Activated CD8-positive, alpha-beta memory T cell treated with anti-CD3 and anti-CD28 coated beads, Interleukin-2, amount 50 U/mL, for 4 hours (primary cell): ENCODE data around the gene FOXN4.
"Not testable (repeated sequence)": the region's sequence is repeated elsewhere in the genome, so short reads cannot be mapped to it uniquely, and the experiment has no call there.

Experiments used
- DNase-seq: peaks from one replicate; pipeline ENCODE4 v3.0.0-alpha.2; 2020

FOXN4 gene, protein sequence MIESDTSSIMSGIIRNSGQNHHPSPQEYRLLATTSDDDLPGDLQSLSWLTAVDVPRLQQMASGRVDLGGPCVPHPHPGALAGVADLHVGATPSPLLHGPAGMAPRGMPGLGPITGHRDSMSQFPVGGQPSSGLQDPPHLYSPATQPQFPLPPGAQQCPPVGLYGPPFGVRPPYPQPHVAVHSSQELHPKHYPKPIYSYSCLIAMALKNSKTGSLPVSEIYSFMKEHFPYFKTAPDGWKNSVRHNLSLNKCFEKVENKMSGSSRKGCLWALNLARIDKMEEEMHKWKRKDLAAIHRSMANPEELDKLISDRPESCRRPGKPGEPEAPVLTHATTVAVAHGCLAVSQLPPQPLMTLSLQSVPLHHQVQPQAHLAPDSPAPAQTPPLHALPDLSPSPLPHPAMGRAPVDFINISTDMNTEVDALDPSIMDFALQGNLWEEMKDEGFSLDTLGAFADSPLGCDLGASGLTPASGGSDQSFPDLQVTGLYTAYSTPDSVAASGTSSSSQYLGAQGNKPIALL

DNA sequence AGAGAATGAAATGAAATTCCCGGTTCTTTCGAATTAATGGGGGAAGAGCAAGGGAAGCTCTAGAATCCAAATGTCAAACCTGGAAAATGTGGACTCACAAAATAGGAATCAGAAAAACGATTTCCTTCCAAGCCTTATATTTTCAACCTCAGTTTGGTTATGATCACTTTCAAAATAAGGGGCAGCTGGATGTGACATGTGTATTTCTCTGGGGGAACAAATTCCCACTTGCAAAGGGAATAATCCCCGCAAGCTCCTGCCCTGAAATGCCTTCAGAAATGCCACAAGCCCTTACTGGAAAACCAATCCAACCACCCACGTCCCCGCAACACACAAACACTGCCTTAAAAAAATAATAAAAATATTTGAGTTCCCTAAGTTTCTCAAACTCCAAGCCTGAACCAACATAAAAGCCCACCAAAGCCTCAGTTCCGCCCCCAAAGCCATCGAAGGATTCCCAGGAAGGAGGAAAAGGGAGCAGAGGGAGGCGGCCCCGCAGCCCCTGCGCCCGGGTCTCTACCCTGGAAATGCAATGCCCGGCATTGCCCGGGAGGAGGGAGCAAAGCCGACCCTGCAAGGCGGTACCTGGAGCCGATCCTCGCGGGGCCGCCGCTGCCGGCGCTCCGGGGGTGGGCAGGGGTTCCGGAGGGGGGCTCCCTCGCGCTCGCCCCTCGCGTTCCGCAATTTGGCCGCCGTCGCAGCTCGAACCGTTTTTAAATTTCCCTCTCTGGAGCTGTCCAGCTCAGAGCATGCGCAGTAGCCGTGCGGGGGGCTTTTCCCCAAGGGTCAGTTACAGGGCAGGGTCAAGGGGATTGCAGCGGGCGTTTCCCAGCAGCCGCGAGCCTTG lies at the start of gene FOXN4:
TSS of gene FOXN4 (minus strand) at position 751 of the 847 bp plus-strand sequence. CDS start 963 bp downstream, outside the sequence.
- no peak for DNase-seq

DNA sequence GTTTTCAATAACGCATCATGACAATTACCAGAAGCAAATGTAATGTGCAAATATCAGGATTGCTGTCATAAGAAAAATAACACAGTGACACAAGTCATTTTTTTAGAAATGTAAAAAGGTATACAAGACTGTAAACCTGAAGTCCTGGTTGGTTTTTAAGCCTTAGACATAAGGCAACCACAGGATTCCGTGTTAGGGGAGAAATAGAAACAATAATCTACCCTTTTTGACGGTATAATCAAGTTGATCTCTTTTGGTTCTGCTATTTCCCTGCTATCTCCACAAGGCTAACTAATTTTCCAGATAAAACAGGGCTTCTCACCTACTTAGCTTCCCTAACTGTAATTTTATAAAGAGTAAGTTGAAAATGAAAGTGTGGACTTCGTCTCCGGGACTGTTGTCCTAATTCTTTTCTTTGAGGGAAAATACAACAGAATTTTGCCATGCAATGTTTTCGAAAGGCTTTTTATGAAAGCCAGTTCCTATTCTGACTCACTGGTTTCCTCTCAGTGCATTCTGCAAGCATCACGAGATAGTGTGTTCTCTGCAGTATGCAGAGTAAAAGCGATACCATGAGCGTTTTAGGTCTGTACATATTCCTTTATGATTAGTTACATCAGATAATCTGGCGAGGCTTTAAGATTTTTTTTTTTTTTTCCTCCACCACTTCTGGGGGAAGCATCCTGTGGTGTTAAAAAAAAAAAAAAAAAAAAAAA lies 49.2 kb upstream of the FOXN4 start:
- DNase-seq: no peak

DNA sequence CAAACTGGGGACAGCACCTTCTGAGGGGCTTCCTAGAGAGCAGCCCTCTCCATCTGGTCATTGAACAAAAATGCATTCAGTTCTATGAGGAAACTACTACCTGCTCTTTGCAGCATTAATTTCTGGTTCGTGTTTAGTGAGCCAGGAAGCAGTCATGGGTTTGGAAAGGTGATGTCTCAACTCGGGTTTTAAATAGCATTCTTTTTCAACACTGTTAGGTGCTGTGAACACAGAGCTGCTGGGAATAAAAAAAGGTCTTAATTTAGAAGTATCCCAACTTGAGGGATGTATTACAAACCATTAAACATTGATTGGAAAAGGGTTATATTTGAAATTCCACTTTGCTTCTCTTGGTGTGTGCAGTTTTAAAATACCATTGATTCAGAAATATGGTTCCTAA lies 47.9 kb upstream of the FOXN4 start:
- DNase-seq: no peak

DNA sequence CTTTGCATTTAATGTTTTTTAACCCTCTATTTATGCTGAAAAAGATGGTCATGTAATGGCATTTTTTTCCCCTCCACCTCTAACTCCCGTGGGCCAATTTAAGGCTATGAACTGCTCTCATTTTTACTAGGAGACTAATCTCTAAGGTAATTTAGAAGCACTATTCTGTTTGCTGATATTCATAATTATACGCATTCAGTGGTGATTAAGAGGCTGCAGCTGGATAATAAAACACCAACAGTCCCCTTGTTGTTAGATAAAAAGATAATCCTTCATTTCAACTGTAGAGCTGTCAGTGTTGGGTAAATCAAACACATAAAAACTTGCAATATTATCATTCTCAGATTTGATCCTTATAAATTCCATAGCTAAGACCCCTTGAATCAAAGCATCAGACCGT lies 47.5 kb upstream of the FOXN4 start:
- no peak for DNase-seq

DNA sequence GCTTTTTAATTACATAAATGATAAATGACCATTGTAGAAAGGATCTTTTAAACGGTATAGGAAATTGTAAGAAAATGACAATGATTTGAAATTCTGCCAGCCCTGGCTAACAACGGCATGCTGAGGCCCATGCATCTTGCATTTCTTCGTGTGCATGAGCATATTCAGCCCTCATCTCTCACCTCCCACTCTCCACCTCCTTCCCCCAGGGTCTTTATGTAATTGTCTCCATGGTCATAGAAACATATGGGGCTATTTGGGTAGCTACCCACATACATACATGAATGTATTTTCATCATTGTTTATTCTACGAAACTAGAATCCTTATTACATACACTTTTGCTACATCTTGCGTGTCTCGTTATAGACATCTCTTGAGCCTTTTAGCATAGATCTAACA lies 43.1 kb upstream of the FOXN4 start:
- DNase-seq: no peak

DNA sequence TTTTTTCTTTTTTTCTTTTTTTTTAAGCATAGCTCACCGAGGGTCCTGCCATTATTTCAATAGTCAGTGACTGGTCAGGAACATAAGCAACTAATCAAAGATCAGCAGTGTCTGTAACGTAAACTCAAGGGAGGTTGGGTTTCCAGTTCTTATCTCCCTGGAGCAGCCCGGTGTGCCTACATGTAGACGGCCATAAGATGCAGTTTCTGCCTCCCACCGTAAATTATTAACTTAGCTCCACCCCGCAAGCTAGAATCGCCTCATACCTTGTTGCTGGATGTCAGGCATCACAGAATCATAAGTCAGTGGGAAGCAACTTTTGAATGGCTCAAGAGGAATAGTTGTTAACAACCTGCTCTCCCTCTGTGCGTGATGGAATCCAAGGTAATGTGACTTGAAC lies 38.5 kb upstream of the FOXN4 start, which contains the start of gene MYO1H:
TSS of gene MYO1H (plus strand) at position 312 of the 400 bp plus-strand sequence. CDS start at position 373, 61 bp downstream.
- DNase-seq: no peak

DNA sequence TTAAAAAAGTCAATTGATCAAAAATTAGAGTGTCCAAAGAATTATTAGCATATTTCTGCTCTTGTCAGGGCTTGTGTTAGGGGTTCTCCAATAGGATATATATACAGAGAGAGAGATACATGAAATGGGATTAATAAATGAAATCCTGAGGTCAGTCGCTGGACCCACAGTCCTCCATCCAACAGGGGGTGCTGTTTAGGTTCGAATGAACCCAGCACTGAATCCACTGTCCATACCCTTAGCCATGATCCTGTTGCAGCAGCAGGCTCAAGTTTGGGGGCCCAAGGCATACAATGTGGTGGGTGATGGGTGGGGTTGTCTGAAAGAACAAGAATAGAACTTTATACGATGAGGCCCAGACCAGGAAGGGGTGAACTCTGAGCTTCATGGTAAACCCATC lies 37.8 kb upstream of the FOXN4 start:
- DNase-seq: no peak

DNA sequence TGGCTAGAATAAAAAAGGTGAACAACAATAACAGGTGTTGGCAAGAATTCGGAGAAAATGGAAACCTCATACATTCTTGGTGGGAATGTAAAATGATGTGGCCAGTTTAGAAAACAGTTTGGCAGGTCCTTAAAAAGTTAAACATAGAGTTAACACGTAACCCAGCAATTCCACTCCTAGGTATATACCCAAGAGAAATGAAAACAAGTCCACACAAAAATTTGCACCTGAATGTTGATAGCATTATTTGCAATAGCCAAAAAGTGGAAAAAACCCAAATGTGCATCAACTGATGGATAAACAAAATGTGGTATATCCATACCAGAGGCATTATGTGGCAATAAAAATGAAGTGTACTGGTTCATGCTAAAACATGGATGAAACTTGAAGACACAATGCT lies 36.3 kb upstream of the FOXN4 start:
- DNase-seq: no peak

DNA sequence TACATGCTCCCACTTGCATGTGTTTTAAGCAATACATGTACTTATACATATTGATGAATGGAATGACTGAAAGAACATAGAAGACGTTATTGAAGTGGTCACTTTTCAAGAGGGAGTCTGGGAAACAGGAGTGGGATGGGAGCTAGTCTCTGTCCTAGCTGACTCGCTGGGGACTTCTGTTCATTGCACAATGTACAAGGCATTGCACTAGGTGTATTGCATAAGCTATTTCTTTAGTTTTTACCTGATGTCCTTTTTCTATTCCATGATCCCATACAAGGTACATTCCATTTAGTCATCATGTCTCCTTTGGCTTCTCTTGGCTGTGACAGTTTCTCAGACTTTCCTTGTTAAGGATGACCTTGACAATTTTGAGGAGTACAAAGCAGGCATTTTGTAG lies 34.6 kb upstream of the FOXN4 start:
- no peak for DNase-seq

DNA sequence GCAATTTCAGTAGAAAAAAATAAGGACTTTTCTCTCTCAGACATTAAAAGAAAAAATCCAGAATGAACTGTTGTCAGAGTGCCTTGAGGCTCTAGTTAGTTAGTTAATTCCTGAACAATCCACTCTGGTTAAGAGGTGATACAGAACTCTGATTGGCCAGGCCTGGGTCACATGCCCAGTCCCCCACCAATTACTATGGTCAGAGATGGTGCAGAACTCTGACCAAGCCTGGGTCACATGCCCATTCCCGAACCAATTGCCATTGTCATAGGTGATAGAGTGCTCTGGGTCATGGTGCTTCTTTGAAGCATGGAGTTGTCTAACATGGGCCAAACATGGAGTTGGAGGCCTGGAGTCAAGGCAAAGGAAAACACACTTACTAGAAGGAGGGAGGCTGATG lies 27.5 kb upstream of the FOXN4 start:
- no peak for DNase-seq

DNA sequence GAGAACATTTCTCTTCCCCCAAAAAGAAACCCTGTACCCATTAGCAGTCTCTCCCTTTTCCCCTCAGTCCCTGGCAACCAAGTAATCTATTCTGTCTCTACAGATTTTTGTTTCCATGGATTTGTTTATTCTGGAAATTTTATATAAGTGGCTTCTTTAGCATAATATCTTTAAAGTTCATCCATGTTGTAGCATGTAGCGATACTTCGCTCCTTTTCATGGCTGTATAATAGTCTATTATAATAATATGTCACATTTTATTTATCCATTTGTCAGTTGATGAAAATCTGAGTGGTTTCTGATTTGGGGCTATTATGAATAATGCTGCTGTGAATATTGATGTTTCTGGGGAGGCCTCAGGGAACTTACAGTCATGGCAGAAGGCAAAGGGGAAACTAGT lies 25.8 kb upstream of the FOXN4 start:
- no peak for DNase-seq

DNA sequence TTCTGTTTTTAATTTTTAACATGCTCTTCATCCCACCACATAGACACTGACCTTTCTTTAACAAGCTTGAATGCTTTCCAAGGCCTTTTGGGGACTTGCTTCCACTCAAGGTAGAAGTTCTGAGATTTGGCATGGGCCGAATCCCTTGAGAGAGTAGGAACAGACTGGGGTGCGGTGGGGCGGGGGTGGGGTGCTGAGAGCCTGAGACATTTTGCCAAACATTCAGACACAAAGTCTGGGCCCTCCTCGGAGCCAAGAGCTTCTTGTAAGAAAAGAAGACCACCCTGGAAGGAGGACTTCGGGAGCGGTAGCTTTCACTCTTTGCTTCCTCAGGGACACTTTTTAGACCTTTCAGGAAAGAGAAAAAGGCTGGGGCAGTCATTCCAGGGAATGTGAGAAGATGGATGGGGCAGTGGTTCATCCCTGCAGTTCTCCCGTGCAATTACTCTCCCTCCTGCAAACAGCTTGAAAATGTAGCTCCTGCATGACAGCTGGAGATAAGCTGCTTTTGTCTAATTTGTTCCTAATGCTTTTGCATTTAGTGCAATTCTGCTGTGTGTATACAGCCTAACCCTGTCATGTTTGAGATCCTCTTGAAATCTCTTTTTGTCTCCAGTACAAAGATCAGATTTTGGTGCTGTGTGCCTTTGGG lies 22.3 kb upstream of the FOXN4 start:
- DNase-seq: no peak

DNA sequence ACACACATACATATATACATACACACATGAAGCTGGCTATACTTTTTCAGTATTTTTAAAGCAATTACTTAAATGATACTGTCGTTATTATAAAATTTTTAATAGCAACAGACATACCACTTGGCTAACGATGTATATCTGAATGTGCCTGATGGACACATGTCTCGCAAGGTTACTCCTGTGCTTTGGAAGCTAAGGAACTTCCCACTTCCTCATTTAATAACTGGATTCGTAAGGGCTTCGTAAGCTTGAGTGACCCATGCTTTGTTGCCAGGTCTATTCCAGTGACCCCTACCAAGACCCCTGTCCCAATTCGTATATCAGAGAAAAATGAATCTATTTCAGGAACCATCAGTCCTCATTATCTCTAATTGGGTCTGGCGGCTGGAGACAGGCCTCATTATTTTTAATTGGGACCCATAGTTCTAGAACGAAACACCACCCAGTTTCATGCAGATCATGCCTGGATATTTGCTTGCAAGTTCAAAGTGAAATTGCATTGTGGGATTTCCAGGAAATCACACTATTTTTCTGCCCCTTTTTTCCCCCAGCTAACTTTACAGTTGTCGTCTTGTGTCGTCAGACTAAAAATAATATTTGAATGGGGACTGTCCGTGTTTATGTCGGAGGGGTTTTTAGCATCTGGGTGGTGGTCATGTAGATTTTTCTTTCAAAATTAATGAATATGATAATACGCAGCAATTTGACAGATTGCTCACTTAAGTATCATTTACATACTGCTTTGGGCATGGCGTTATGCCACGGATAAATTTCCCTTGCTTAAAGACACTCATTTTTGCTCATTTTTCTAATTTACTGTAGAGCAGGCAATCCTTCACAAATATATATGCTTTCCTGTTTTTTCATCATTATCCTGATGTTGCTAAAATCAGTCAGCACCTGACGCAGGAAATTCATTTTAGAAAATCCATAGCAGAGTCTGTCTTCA lies 21.5 kb upstream of the FOXN4 start:
- no peak for DNase-seq

DNA sequence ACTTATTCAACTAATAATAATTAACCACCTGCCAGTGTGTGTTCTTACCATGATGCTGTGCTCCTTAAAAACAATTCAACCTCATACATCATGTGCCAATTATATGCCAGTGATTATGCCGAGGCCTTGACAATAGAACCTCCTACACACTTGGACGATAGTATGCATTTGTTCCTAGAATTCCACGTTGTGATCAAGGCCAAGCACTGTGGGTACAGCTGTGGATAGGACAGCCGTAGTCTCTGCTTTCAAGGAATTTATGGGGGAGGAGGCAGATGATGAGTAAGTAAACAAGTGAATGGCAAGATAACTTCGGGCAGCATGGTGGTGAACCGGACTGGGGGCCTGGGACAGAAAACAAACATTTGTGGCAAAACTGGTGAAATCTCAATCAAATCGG lies 20.6 kb upstream of the FOXN4 start:
- DNase-seq: no peak

DNA sequence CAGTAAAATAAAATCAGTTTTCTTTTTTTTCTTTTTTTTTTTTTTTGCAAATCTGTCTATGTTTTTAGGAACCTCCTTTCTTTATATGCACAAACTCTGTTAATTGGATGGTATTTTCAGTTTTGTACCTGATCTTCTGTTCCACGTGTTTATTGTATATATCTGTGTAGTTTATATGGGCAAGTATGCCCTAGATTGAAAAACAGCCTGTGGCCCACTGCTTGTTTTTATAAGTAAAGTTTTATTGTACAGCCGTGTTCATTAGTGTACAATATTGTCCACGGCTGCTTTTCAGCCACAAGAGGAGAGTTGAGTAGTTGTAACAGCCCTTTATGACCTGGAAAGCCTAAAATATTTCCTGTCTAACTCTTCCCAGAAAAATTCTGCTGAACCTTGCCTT lies 19.9 kb upstream of the FOXN4 start:
- no peak for DNase-seq

DNA sequence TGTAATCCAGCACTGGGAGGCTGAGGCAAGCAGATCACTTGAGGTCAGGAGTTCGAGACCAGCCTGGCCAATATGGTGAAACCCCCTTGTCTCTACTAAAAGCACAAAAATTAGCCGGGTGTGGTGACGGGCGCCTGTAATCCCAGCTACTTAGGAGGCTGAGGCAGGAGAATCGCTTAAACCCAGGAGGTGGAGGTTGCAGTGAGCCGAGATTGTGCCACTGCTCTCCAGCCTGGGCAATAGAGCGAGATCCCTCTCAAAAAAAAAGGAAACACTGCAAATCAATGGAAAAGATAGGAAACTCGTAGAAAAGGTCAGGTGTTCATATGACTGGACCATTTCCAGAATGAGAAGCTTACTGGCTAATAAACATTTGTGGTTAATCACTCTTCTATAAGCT lies 12.2 kb upstream of the FOXN4 start:
- DNase-seq: not testable (repeated sequence)

DNA sequence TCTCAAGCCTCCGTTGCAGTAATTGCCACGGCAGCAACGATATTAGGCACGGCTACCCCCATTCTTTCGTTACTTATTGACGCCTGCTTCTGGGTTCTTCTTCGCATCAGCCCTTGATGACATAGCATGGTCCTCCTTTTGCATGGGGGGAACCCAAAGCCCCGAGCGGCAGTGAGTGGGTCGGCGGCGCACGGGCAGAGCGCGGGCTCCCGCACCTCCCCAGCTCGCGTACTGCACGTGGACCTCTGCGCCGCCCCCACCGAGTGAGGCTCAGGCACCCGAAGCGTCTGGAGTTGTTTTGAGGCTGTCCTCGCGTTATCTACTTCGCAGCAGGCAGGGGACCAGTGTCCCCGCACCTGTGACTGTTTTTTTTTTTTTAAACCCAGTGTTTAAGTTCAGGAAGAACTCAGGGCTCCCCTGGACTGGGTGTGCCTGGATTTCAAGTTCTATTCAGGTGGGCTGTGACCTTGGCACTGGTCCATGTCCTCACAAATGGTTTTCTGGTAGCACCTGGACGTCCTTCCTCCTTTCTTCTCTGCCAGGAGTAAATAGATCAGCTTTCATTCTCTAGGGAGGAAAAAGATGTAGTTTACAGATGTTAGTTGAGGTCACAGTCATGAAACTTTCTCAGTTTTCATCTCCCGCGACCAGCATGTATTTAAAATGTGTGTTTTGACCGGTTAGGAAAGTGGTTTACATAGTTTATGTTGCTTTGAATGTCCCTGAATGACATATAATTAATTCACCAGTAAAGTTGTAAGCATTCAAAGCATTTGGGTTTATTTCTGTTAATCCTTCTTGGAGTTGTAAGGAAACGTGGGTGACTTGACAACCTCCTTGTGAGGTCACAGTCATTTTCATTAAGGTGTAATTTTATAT lies 1.4 kb upstream of the FOXN4 start:
- no peak for DNase-seq

DNA sequence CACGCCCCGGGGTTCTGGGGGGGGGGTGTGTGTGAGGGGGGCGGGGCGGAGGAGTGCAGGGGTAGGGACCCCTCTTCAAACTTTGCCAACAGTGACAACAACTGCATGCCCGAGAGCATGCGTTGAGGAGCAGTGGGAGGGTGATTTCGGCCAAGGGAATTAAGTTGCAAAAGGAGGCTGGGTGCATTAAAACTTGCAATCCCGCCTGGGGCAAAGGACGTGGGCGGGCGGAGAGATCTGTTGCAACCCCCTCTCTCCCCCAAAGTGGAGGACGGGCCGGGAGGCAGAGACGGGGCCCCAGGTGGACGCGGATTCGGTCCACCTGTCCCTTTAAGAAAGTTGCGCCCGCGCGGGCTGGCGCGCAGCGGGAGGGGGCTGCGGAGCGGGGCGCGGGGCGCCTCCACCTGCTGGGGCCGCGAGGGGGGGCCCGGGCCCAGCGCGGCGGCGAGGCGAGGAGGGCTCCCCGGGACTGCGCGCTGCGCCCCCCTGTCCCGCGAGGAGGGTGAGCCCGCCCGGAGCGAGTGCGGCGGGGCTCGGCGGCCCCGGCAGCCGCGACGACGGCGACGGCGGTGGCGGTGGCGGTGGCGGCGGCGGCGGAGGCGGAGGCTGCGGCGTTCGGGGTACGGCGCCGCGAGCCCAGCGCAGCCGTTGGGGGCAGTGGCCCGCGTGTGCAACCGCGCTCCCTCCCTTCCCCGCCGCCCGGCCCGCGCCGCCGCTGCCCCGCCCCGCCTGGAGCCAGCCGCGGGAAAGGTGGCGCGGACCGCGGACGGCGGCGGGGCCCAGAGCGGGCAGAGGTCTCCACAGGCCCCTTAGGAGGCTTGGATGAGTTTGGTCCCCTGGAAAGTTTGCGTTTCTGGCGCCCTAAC lies 530 bp upstream of the FOXN4 start:
- DNase-seq: no peak

DNA sequence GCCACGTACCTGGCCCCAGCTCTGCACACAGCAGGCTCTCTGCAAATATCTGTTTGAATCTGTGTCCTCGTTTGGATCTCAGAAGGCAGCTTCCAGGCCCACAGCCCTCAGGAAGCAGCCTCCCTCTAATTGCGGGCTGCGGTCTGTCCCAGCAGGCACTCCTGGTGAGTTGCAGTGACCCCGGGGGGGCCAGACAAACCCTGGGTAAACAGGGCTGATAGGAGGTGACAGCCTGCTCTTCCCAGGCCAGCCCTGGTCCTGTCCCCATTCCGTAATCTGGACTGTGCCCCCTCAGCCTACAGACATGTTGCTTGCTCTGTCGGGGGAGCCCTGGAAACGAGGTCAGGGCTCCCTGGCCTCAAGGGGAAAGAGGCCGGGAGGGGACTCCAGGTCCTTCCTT lies 2.0 kb downstream of the FOXN4 start:
- DNase-seq: no peak
